NCI-H1092 (cell line): ENCODE measurements around the gene KCNK2.

Experiments
- DNase-seq: peaks from one replicate; lab custom pipeline; 2025; lab: John Stamatoyannopoulos, UW

KCNK2 gene

DNA sequence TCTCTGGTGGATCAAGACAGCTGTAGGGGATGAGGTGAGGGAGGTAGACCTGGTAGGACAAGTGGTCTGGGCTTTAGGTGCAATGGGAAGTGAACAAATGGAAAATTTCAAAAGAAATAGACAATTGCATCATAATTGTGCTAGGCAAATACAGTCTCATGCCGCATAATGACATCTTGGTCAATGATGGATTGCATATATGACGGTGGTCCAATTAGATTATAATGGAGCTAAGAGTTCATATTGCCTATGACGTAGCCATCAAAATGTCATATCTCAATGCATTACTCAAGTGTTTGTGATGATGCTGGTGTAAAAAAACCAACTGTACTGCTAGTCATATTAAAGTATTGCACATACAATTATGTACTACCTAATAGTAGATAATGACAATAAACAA lies 19.0 kb downstream of the KCNK2 start:
- no peak for DNase-seq

DNA sequence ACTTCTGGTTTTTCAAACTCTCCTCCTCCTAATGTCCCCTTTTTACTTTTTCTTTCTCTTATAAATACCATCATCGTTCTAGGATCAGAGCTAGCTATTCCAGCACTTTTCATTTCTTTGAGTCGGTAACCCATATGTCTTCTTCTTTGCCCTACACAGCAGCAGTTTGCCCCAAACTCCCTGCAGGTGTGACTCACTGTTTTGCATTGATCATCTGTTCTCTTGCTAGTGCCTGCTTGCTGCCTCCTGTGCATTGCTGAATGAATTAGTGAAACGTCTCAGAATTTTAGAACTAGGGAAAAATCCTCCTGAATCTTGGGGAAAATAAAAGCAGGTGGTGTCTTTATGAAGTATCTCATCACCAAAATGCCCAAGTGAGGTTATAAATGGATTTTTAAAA lies 21.7 kb downstream of the KCNK2 start:
- no peak for DNase-seq

DNA sequence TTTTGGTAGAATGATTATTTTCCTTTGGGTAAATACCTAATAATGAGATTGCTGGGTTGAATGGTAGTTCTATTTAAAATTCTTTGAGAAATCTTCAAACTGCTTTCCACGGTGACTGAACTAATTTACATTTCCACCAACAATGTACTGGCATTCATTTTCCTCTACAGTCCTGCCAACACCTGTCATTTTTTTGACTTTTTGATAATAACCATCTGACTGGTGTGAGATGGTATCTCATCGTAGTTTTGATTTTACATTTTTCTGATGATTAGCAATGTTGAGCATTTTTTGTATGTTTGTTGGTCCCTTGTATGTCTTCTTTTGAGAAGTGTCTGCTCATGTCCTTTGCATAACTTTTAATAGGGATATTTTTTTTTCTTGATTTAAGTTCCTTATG lies 23.5 kb downstream of the KCNK2 start:
- DNase-seq, result no peak

DNA sequence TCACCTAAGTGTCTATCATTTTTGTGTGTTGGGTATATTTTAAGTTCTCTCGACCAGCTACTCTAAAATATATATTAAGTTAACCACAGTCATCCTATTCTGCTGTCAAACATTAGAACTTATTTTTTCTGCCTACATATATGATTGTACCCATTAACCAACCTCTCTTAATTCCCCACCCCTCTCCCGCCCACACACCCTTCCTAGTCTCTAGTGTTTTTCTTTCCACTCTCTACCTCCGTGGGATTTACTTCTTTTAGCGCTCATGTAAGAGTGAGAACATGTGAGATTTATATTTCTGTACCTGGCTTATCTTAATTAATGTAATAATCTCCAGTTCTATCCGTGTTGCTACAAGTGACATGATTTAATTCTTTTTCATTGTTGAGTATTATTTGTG lies 26.6 kb downstream of the KCNK2 start:
- DNase-seq, result no peak

DNA sequence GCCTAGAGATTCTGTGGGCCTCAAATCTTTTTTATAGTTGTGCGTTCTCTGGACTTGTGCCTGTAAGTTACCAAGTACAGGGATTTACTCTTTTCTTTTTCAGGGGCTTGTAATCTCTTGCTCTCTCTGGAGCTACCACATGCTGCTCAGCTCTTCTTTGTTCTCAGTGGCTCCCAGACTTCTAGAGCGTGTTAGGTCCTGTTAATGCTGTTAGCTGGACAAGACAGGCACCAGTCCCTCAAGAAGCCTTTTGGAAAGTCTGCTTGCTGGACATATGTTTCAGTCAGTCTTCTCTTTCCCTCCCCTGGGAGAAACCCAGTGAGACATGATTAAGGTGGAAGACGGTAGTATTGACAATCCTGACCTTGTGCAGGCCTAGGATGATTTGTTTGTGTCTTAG lies 29.4 kb downstream of the KCNK2 start:
- DNase-seq, result no peak

DNA sequence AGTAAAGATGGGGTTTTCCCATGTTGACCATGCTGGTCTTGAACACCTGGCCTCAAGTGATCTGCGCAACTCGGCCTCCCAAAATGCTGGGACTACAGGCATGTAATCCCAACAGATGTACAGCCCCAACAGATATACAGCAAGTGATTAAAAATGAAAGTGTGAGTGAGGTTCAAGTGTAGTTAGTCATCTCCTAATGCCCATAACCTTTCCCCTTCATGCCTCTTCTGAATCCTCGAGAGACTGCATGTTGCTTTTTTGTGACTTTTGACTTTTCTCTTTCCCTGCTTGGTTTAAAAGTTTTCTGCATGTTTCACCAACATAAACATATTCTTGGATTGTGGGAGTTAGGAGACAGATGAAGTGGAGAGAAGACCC lies 31.2 kb downstream of the KCNK2 start:
- no peak for DNase-seq

DNA sequence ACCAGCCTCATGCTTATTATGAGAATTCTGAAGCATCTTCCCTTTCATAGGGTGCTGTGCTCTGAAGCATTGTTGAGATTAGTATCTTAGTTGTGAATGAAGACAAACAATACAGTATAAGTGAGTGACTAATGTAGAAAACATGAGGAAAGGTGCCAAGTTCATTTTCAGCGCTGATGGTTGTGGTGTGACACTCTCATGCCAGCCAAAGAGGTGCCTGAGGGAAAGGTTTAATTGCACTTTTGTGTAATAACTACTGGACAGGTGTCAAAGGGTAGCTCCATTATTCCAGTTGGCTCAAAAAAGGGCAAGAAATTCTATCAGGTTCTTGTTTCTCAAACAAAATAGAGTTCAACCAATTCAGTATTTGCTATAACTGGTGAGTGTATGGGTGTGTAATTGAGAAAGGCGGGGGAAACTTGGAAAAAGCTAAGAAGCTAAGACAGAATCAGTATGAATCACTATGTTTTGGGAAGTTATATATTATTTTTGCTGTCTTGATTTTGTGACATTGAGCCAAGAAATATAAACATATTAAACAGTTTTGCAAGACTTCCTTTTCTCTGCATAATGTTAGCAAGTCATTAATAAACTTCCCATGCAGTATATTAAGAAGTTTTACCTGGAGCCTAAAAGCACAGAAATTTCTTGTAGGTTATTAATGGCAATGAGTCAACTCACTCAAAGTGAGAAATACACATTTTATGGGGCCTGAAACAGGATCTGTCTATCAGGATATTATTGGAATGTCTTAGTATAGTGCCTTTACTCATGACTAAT lies 31.8 kb downstream of the KCNK2 start:
- DNase-seq, result no peak

DNA sequence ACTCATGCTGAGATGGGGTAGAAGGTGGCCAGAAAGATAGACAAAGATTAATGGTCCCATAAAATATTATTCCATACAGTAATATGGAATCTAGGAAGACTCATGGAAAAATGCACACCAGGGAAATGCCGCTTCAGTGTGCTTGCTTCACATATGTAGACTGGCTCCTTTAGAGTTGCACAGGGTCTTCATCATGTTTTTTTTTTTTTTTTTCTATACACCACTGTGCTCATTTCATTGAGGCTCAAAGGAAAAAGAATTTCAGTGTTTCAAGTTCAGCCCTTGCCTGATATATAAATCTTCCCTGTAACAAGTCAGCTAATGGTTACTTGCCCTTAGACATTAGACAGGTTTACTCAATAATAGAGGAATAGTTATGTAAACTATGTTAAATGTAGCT lies 33.2 kb downstream of the KCNK2 start:
- DNase-seq, result no peak

DNA sequence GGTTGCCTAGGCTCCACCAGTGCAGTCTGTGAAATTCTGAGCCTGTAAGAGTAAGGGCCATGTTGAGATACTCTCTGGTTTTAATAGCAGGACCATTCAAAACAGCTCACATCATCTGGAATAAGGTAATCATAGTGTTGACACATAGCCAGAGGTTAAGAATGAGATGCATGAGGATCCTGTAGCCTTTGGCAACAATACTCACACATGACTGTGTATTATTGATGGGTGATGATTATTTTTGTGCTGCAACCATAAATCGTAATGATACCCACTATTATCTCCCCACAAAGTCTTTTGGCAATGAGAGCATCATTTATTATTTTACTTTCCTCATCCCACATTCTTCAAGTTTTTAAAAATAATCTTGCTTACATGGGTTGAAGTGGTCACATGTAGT lies 35.5 kb downstream of the KCNK2 start:
- DNase-seq, result no peak

DNA sequence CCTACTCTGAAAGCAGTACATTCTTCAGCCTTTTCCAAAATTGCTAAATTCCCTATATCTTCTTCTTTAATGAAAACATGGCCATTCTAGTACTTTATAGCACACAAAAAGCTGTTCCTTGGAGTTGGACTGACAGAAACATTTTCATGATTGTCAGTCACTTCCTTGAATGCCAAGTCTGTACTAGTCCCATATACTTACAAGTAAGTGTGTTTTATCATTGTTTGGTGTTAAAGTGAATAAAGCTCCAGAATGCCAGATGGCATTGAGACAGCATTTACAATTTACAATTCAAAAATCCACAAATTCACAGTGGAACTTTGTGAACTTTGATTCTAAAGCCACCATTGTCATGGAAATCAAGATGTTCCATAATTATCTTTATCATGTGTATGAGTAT lies 36.5 kb downstream of the KCNK2 start:
- no peak for DNase-seq

DNA sequence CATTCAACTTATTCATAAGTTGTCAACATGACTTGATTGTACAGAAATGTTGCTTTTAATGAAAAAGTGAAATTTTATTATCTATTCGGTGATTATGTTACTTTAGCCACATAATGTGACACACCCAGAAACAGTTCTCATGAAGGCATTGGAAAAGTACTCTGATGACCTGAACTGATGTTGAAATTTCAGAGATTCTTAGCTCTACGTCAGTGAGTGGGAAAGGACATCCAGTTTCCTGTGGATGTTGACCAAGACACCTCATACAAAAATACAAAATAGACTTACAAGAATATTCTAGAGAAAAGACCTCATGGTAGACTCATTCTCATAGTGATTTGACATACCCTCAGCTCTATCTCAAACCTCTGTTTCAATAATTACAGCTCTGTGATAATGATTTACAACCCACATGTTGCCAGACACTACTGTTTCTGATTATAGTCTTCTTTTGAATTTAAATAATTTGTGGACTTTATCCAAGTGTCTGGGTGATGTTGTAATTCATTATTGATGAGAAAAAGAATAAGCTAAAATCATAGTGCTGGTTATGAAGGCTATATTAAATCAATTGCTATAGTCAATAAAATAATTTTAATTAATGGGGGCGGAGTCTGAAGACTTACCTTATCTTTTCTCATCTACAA lies 37.3 kb downstream of the KCNK2 start:
- DNase-seq, result no peak

DNA sequence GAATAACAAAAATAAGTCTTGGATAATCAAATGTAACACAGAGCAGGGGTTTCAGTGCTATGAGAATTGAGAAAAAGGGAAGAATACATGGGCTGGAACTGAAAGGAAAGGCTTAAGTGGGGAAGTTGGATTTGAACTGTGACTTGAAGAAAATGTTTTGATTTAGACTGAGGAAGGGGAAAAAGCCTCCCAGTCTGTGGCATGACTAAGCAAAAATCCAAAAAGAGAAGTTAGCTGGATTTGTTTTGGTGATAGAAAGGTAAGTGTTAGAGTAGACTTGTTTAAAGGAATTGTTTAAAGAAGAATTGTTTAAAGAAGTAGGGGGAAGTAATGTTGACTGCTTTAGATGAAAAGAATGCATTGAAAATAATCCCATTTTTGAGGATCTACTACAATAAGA lies 46.0 kb downstream of the KCNK2 start:
- DNase-seq, result no peak

DNA sequence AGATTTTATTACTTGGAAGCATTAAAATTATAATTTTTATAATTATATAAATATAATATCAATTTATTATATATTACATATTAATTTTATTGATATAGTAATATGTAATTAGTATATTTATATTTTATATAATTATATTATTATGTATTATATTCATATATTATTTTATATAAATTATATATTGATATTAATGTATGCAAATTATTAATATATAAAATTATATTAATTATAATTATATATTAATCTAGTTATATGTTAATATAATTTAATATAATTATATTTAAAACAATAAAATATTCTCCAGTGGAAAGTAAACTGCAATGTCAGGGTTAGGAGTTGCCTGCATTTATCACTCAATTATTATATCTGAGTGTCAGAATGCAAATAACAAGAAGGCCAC lies 48.8 kb downstream of the KCNK2 start:
- no peak for DNase-seq

DNA sequence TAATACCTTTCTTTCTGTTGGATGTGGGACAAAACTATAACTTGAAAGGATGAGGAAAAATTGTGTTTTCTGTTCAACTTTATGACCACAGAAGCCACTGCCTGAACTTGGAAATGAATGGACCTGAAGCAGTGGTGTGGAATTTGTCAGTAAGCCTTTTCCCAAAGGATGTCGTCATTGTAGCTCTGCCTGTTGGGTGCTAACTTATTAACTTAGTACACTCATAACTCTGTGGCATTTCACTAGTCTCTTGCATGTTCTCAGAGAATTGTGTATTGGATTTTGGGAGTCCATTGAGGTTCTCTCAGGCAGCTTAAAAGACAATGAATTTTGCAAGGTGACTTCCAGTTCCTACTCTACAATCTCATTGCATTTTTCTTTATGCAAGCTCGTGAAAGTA lies 49.6 kb downstream of the KCNK2 start:
- no peak for DNase-seq

DNA sequence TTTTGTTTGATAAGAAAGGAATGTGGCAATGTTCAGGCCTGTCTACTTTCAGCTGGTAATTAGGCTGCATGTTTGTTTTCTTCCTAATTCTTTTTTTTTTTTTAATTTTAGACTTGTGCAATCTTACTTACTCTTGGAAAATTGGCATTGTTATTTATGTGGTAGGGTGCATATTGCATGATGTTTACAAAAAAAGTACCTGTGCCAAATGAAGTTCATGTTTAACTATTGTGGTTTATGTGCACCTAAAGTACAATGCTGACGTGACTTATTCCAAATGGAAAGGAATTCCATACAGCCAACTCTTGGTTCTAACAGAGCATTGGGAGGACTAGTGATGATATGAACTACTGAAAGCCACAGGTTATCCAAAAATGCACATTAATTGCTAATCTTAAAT lies 51.0 kb downstream of the KCNK2 start:
- DNase-seq, result no peak

DNA sequence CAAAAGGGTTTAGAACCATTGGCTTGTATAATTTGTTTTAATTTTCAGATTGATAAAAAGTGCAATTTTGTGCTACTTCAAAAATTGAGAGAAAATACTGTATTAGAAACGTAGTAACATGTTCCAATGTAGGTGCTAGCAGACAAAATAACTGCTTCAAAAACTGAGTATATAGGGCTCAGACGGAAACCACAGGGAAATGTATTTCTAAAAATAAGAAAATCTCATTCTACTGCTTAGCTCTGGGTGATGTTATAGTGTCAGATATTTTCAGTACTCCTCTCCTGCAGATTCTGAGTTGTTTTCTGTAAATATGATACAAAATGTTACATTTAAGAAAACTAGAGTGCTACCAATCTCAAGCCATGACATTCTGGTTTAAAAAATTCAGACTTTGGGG lies 55.4 kb downstream of the KCNK2 start:
- DNase-seq, result no peak

DNA sequence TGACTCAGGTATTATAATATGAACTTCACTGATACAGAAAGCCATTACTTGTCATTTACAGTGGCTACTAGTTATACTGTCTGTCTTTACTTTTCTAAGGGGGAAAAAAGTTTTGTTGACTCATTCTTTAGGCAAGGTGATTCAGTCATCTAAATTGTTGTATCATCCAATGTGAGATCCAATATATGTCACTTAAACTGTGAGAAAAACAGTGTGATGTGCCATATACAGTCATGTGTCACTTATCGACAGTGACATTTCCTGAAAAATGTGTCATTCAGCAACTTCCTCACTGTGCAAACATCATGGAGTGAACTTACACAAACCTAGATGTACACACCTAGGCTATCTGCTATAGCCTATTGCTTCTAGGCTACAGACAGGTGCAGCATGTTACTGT lies 57.6 kb downstream of the KCNK2 start:
- DNase-seq, result no peak

DNA sequence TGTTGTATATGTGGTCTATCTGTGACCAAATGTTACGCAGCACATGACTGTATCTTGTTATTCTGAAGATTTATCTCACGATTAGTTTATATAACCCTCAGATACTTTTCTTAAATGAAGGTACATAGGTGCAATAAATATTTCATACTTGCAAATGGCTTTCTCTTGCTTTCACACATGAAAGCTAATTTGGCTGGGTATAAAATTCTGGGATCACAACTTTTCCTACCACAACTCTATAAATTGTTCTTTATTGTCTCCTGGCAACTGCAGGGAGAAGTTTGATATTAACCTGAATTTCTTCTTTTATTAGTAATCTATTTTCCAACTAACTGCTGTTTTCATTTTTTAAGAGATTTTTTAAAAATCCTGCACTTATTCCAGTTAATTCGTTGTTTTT lies 58.9 kb downstream of the KCNK2 start:
- no peak for DNase-seq

DNA sequence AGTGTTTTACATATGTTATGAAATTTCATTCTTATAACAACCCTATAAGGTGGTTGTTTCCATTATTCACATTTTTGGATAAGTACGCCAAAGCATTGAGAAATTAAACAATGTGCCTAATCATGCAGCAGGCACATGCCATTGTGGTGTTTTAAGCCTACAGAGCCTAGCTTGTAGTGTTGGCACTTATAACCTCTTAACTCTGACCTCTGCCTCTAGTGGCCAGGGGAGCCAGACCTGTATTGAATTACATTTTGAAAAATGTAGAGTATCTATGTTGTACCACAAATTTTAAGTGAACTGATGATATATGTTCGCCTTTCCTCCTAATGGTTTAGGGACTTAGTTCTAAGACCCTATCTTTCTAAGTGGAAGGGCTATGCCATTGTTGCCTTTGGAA lies 61.0 kb downstream of the KCNK2 start:
- no peak for DNase-seq

DNA sequence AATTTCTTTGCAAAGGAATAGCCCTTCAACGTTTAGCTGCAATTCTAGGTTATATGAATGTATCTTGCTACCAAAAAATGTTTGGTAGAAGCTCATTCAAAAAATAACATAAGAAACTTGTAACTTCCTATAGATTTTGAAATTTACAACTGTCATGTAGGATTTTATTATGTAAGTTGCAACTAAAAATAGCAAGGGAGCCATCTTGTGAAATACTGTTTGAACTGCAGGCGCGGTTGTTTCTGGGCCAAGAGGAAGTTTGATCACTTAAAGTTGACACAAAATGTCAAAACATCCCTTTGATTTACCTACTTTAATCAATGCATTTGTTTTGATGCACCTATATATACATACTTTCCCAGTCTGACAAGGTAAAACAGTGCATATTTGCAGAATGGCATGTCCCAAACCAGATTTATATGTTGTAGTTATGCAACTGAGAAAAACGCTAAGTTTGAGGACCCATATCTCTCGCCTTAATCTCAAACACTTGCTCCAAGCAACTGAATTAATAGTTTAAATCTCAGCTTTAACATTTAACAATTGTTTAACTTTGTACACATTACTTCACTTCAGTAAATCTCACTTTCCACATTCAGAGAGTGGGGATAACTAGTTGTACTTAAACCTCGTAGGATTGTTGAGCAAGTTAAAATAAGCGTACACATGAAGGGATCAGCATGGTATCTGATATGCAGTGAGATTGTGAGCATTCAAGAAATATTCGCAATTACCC lies 63.9 kb downstream of the KCNK2 start:
- DNase-seq, result peak; percentile 2

DNA sequence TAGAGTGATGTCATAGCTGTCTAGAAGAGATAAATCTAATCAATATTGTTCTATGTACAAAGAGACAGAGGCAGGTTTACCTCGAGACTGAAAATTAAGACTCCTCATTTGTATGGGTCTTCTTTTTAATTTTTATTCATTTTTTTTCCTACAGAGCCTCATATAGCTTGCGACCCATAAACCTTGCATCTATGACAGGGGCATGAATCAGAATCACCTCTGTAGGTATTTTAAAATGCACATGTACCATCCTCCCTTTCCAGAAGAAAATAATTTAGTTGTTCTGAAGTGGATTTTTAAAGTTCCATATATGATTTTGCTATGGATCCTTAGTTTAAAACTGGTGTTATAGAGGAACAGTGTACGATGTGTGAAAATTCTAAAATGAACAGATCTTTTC lies 64.5 kb downstream of the KCNK2 start:
- DNase-seq, result no peak

DNA sequence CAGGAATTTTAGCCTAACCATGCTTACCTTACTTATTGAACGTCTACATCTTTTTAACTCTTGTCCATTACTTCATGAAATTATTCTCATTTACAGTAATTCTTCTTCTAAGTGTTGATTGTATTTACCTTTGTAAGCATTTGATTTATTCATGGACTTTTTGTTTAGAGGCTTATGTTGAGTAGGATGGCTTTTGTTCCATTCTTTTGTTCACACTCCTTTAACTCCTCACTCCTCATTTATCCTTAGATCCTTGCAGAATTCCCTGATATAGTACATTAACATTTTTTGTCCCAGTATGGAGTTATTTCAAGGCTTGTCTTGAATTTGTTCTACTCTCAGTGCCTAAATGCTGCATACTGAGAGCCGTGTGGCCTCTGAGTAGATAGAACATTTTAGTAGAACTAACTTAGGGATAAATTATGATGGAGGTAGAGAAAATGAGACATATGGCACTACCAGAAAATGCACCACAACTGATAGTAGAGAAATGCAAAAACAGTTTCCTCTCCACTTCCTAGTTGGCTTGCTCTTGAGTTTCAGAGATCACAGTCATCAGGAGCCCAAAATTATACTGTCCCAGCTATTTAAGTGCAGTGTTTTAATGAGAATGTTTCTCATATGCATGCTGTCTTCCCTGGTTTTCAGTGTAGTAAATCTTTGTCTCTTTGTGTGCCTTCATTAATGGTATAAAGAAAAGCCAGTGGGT lies 69.5 kb downstream of the KCNK2 start:
- DNase-seq, result no peak

DNA sequence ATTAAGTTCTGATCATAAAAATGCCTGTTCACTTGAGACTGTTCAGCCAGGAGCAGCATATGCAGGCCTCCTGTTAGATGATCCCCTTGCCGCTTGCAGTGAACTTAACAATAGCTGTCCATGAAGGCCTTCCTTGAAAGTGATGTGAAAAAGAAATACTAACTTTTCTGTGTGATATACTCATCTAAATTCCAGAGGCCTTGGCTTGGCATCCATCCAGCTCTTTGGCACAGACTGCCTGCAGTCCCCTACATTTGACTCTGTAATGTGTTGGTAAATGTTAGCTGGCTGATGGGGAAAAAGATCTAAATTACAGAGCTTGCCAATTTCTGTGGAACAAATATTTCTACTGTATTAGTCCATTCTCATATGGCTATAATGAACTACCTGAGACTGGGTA lies 73.7 kb downstream of the KCNK2 start:
- DNase-seq, result no peak
